ENCODE data around the gene FAM124A.
A peak's percentile ranks its signal among the peaks of the same experiment; 100 is the strongest.

FAM124A gene

GRCh38 chr13:51221674-51222036, 543 bp upstream of the FAM124A start:
- DNase-seq = peak; percentile 34

- no peak for DNase-seq
These were observed 725 bp downstream of the FAM124A start for GRCh38 chr13:51222686-51223559.

- DNase-seq = no peak
These were observed 1.5 kb downstream of the FAM124A start for GRCh38 chr13:51223560-51224270.

GRCh38 chr13:51225029-51225428, 2.8 kb downstream of the FAM124A start:
- DNase-seq = no peak

GRCh38 chr13:51227404-51227803, 5.2 kb downstream of the FAM124A start:
- DNase-seq = no peak

GRCh38 chr13:51229101-51229719, 7.0 kb downstream of the FAM124A start:
- no peak for DNase-seq

GRCh38 chr13:51229731-51230130, 7.5 kb downstream of the FAM124A start:
- no peak for DNase-seq

- no peak for DNase-seq
These were observed 8.4 kb downstream of the FAM124A start for GRCh38 chr13:51230477-51231105.

GRCh38 chr13:51231456-51231855, 9.3 kb downstream of the FAM124A start:
- DNase-seq = no peak

GRCh38 chr13:51232328-51232727, 10.1 kb downstream of the FAM124A start:
- no peak for DNase-seq

GRCh38 chr13:51233117-51233826, 11.1 kb downstream of the FAM124A start:
- no peak for DNase-seq

- DNase-seq = no peak
These were observed 12.5 kb downstream of the FAM124A start for GRCh38 chr13:51234676-51235075.

- DNase-seq = no peak
These were observed 13.0 kb downstream of the FAM124A start for GRCh38 chr13:51235186-51235585.

GRCh38 chr13:51235756-51236490, 13.7 kb downstream of the FAM124A start:
- no peak for DNase-seq

- no peak for DNase-seq
These were observed 14.2 kb downstream of the FAM124A start for GRCh38 chr13:51236491-51236792.

GRCh38 chr13:51237386-51237785, 15.2 kb downstream of the FAM124A start:
- no peak for DNase-seq

- DNase-seq = no peak
These were observed 15.7 kb downstream of the FAM124A start for GRCh38 chr13:51237887-51238286.

- DNase-seq = no peak
These were observed 18.0 kb downstream of the FAM124A start for GRCh38 chr13:51240178-51240577.

GRCh38 chr13:51240958-51241357, 18.8 kb downstream of the FAM124A start:
- DNase-seq = no peak

GRCh38 chr13:51241720-51242119, 19.5 kb downstream of the FAM124A start:
- no peak for DNase-seq

- DNase-seq = no peak
These were observed 21.0 kb downstream of the FAM124A start for GRCh38 chr13:51243227-51243626.

GRCh38 chr13:51243832-51244231, 21.6 kb downstream of the FAM124A start:
- DNase-seq = peak; percentile 12
